DOHH2 (cell line): ENCODE data around the gene ZBTB38.

Source experiments
- H3F3A ChIP-seq: fragments of 200-600 bp; sonication (generic), shearing (Covaris generic); 2 replicates; pipeline ENCODE4 v1.6.0; 2016; ENCODE audit warnings: antibody characterized with exemption, mild to moderate bottlenecking; ENCODE audit not compliant: control insufficient read depth, insufficient read depth
- H3K27ac ChIP-seq: fragments of 200-600 bp; sonication (generic); 2 replicates; pipeline ENCODE4 v1.5.1; 2014; ENCODE audit warnings: low read depth, mild to moderate bottlenecking, low read length, moderate library complexity
- H3K27me3 ChIP-seq: fragments of 200-600 bp; sonication (generic); 2 replicates; pipeline ENCODE4 v1.6.1; 2014; ENCODE audit warnings: mild to moderate bottlenecking, low read length, mixed read lengths; ENCODE audit not compliant: control insufficient read depth
- H3K36me3 ChIP-seq: fragments of 200-600 bp; sonication (generic); 2 replicates; pipeline ENCODE4 v1.6.1; 2014; ENCODE audit warnings: mild to moderate bottlenecking, low read length, moderate library complexity, mixed read lengths; ENCODE audit not compliant: control insufficient read depth
- H3K4me1 ChIP-seq: fragments of 200-600 bp; sonication (generic); 2 replicates; pipeline ENCODE4 v1.6.1; 2014; ENCODE audit warnings: mild to moderate bottlenecking, low read length, mixed read lengths; ENCODE audit not compliant: control insufficient read depth
- H3K4me2 ChIP-seq: fragments of 200-600 bp; sonication (generic); 2 replicates; pipeline ENCODE4 v1.6.0; 2014; ENCODE audit warnings: mild to moderate bottlenecking, low read length, moderate library complexity
- H3K4me3 ChIP-seq: fragments of 200-600 bp; sonication (generic); 2 replicates; pipeline ENCODE4 v1.5.1; 2014; ENCODE audit warnings: mild to moderate bottlenecking, low read length, mixed read lengths
- H3K79me2 ChIP-seq: fragments of 200-600 bp; sonication (generic); 2 replicates; pipeline ENCODE4 v1.6.1; 2014; ENCODE audit warnings: mild to moderate bottlenecking, low read length, mixed read lengths; ENCODE audit not compliant: control insufficient read depth
- H3K9me2 ChIP-seq: fragments of 200-600 bp; sonication (generic); replicated peaks from 2 replicates; pipeline ENCODE4 v1.6.1; 2014; ENCODE audit warnings: mild to moderate bottlenecking, low read length, mixed read lengths; ENCODE audit not compliant: control insufficient read depth
- H3K9me3 ChIP-seq: fragments of 200-600 bp; sonication (generic); 2 replicates; pipeline ENCODE4 v1.6.1; 2014; ENCODE audit warnings: antibody characterized with exemption, low read length, mixed read lengths; ENCODE audit not compliant: control insufficient read depth, insufficient read depth
- H4K20me1 ChIP-seq: fragments of 200-600 bp; sonication (generic); 2 replicates; pipeline ENCODE4 v1.6.0; 2014; ENCODE audit warnings: low read depth, mild to moderate bottlenecking, antibody characterized with exemption, low read length, moderate library complexity; ENCODE audit not compliant: control insufficient read depth, insufficient read depth
- EZH2phosphoT487 ChIP-seq: fragments of 200-600 bp; sonication (generic); IDR thresholded peaks from 2 replicates; pipeline ENCODE4 v1.6.1; 2017; ENCODE audit warnings: borderline replicate concordance, mild to moderate bottlenecking, antibody characterized with exemption, low read length, moderate library complexity, mixed read lengths
- TF ChIP-seq, protein P1 (sequence below): fragments of 200-600 bp; sonication (generic); IDR thresholded peaks from one replicate; pipeline ENCODE4 v1.5.1; 2014; ENCODE audit warnings: antibody characterized with exemption, mild to moderate bottlenecking, low read depth, low read length; ENCODE audit not compliant: poor library complexity, severe bottlenecking

The ZBTB38 gene

DNA sequence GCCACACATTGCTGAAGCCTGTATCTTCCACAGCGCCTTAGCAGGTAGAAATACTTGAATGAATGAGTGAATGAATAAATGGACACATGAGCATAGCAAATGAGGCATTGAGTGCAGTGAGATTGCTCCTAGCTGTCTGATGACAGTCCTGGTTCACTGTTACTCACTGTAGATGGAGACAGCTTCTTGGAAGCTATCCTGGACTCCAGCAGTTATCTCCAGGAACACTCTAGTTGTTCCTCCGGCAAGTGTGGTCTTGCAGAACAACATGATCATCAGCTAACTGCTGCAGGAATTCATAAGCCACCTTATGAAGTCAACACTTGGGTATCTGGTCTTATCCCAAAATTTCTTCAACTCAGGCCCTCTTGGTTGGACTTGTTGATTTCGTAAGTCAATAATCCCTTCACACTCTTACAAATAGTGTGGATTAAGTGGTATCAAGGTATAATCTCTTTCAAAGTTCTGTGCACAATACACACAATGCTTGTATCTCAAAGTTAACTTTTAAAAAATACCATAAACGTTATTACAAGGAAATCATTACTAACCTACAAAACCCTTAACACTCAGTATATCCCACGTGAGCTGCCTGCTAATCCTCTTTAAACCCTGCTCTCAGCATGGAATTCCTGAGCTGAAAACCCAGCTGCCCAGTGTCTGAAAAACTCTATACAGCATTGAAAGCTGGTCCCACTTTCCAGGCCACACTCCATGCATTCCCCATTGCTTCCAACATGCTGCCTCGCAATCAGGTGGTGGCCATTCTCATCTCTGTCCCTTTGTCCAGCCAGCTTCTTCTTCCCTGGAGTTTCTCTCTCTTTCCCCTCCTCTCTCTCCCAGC lies 14.4 kb upstream of the ZBTB38 start:
- no peaks in the 10 kb centered on the region for H3K9me2 ChIP-seq
- no peaks in the 10 kb centered on the region for H4K20me1 ChIP-seq
- peaks cover 10% of the 10 kb centered on the region; the same call in 1 of the 2 replicates for H3K27me3 ChIP-seq
- H3K4me2 ChIP-seq, result no peak overlapping the region
- no peak overlapping the region for H3K27ac ChIP-seq
- no peak overlapping the region for H3K4me3 ChIP-seq
- no peaks in the 10 kb centered on the region for H3K36me3 ChIP-seq
- no peaks in the 10 kb centered on the region for H3K4me1 ChIP-seq
- no peaks in the 10 kb centered on the region for H3F3A ChIP-seq
- H3K9me3 ChIP-seq, result no peaks in the 10 kb centered on the region
- H3K79me2 ChIP-seq, result no peaks in the 10 kb centered on the region
- TF ChIP-seq EZH2phosphoT487, result no peak
- TF ChIP-seq, protein P1, sequence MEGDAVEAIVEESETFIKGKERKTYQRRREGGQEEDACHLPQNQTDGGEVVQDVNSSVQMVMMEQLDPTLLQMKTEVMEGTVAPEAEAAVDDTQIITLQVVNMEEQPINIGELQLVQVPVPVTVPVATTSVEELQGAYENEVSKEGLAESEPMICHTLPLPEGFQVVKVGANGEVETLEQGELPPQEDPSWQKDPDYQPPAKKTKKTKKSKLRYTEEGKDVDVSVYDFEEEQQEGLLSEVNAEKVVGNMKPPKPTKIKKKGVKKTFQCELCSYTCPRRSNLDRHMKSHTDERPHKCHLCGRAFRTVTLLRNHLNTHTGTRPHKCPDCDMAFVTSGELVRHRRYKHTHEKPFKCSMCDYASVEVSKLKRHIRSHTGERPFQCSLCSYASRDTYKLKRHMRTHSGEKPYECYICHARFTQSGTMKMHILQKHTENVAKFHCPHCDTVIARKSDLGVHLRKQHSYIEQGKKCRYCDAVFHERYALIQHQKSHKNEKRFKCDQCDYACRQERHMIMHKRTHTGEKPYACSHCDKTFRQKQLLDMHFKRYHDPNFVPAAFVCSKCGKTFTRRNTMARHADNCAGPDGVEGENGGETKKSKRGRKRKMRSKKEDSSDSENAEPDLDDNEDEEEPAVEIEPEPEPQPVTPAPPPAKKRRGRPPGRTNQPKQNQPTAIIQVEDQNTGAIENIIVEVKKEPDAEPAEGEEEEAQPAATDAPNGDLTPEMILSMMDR, result no peak

DNA sequence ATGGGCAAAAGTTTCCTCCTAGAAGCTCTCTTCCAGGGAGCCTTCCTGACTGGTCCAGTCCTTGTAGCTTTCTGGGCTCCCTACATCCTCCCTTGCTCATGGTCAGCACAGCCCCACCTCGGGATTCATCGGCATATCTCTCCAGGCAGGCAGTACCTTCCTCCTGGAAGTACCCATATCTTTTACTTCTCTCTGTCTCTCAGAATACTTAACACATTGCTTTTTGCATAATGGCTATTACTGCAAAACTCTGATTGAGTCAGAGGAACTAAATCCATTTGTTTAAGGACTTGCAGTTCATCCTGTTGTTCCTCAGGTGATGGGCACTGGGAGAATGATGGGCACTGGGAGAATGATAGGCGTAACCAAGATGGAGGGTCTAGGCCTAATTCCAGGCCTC lies 13.8 kb upstream of the ZBTB38 start:
- no peak overlapping the region for H3K4me2 ChIP-seq
- H3K9me2 ChIP-seq, result no peaks in the 10 kb centered on the region
- no peaks in the 10 kb centered on the region for H3K4me1 ChIP-seq
- no peaks in the 10 kb centered on the region for H3K79me2 ChIP-seq
- no peak overlapping the region for H3K27ac ChIP-seq
- H3K4me3 ChIP-seq, result no peak overlapping the region
- TF ChIP-seq, protein P1, result no peak
- TF ChIP-seq EZH2phosphoT487, result no peak
- no peaks in the 10 kb centered on the region for H4K20me1 ChIP-seq
- no peaks in the 10 kb centered on the region for H3K36me3 ChIP-seq
- no peaks in the 10 kb centered on the region for H3F3A ChIP-seq
- H3K27me3 ChIP-seq, result peaks cover 10% of the 10 kb centered on the region; the same call in 1 of the 2 replicates
- H3K9me3 ChIP-seq, result no peaks in the 10 kb centered on the region

DNA sequence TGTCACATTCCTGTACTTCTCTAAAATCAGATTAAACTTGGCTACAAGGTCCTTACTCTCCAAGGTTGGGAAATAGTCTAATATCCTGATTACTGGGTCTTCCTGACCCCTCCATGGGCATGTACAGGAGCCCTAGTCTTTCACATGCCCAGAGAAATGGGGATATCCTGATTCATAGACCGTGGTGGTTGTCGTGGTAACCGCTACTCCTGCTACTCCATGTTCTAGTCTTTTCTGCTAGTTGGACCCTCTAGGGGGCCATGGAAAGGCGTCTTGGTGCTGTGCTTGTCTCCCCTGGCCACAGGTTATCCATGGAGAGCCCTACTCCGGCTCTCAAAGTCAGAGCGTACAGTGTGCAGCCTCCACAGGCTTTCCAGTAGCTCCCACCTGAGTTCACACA lies 13.1 kb upstream of the ZBTB38 start:
- Histone ChIP-seq H3K4me1 (no peaks in the 10 kb centered on the region), H3K27ac (no peak overlapping the region), H3K27me3 (peaks cover 10% of the 10 kb centered on the region; the same call in 1 of the 2 replicates), H3K9me2 (no peaks in the 10 kb centered on the region), H4K20me1 (no peaks in the 10 kb centered on the region), H3F3A (no peaks in the 10 kb centered on the region), H3K36me3 (no peaks in the 10 kb centered on the region), H3K4me3 (no peak overlapping the region), H3K79me2 (no peaks in the 10 kb centered on the region), H3K4me2 (no peak overlapping the region), H3K9me3 (no peaks in the 10 kb centered on the region)
- TF ChIP-seq EZH2phosphoT487, result no peak
- TF ChIP-seq, protein P1, result no peak
